HepG2 (cell line): ENCODE data around the gene DCTN1. TPM values are rescaled to one million over a fixed set of nuclear protein-coding genes. Genes with fewer than 3 reads are reported as not detected.

ENCODE experiments used
- KDM1A ChIP-seq: IDR thresholded peaks from 2 replicates; pipeline ENCODE4 v1.6.1; 2016; ENCODE audit warnings: missing compliant biosample characterization
- MLXIP ChIP-seq: sonication (generic); formaldehyde crosslinking; IDR thresholded peaks from 2 replicates; pipeline ENCODE4 v1.9.0; 2021; ENCODE audit warnings: missing genetic modification reagents, borderline replicate concordance
- MXD4 ChIP-seq: IDR thresholded peaks from 2 replicates; pipeline ENCODE4 v1.6.1; 2016; ENCODE audit warnings: mild to moderate bottlenecking, missing biosample characterization, missing genetic modification reagents
- MYC ChIP-seq: sonication (generic); formaldehyde crosslinking; IDR thresholded peaks from 2 replicates; pipeline ENCODE4 v1.9.0; 2021; ENCODE audit warnings: missing genetic modification reagents, borderline replicate concordance
- PTBP1 ChIP-seq: fragments of 200-400 bp; formaldehyde crosslinking; IDR thresholded peaks from 2 replicates; pipeline ENCODE4 v1.6.1; 2018; ENCODE audit warnings: low read length, low read depth; ENCODE audit not compliant: poor library complexity, severe bottlenecking
- SAP130 ChIP-seq: IDR thresholded peaks from 2 replicates; pipeline ENCODE4 v1.6.1; 2016; ENCODE audit warnings: low read depth
- SIX4 ChIP-seq: sonication (generic); formaldehyde crosslinking; IDR thresholded peaks from 2 replicates; pipeline ENCODE4 v1.4.0; 2020; ENCODE audit warnings: missing genetic modification reagents
- SMC3 ChIP-seq: IDR thresholded peaks from 2 replicates; pipeline ENCODE4 v1.6.1; 2011; ENCODE audit warnings: low read length, improper control_type of control experiment
- TFAP4 ChIP-seq: sonication (generic); IDR thresholded peaks from 2 replicates; pipeline ENCODE4 v1.6.1; 2016; ENCODE audit warnings: low read depth, borderline replicate concordance
- ZBTB14 ChIP-seq: sonication (generic); formaldehyde crosslinking; IDR thresholded peaks from 2 replicates; pipeline ENCODE4 v1.4.0; 2020; ENCODE audit warnings: missing genetic modification reagents
- ZNF234 ChIP-seq: sonication (generic); formaldehyde crosslinking; conservative IDR thresholded peaks from 2 replicates; pipeline ENCODE4 v1.5.1; 2020; ENCODE audit warnings: mild to moderate bottlenecking, missing genetic modification reagents
- ZNF670 ChIP-seq: sonication (generic); formaldehyde crosslinking; IDR thresholded peaks from 2 replicates; pipeline ENCODE4 v1.8.0; 2022; ENCODE audit warnings: mild to moderate bottlenecking, missing genetic modification reagents, borderline replicate concordance
- ZNF687 ChIP-seq: sonication (generic); formaldehyde crosslinking; IDR thresholded peaks from 2 replicates; pipeline ENCODE4 v1.5.1; 2020; ENCODE audit warnings: mild to moderate bottlenecking, missing genetic modification reagents, moderate library complexity
- polyA plus RNA-seq, 8 experiments: library from polyadenylated mRNA; depleted of rRNA in 3 of 8; stranded (reverse) in 7 of 8; unstranded in 1 of 8; fragments of >200 nt; fragmentation: Illumina TruSeq in 4 of 8; extraction: Trizol in 4 of 8; gene quantifications; 2 replicates each; pipeline versions ENCODE4 v1.2.1 to v1.2.3, GENCODE V29; 2011 to 2016; ENCODE audit warnings: low read depth in 4 of 8, missing spikeins in 1 of 8, mixed read lengths in 1 of 8; ENCODE audit not compliant: insufficient read depth in 1 of 8
- total RNA-seq, 5 experiments: library from RNA; depleted of rRNA; stranded (reverse); fragments of >200 nt; fragmentation: Illumina TruSeq; extraction: Trizol; gene quantifications; 2 replicates each; pipeline ENCODE4 v1.2.3, GENCODE V29; 2016; ENCODE audit warnings: low read depth in 1 of 5
- TF ChIP-seq, protein P1 (sequence below): sonication (generic); formaldehyde crosslinking; IDR thresholded peaks from 2 replicates; pipeline ENCODE4 v1.5.0; 2020; ENCODE audit warnings: missing genetic modification reagents
- TF ChIP-seq, protein P2 (sequence below): sonication (generic); formaldehyde crosslinking; IDR thresholded peaks from 2 replicates; pipeline ENCODE4 v1.8.1; 2023; ENCODE audit warnings: mild to moderate bottlenecking, missing genetic modification reagents

DCTN1 gene
- total and polyA plus RNA-seq, 2 of the 13 experiments (the other 11 are each of a cell fraction or from before 2014, with no cell fraction given): 73.2 to 122 TPM

GRCh38 chr2:74379851-74380789, at the start of gene DCTN1 (continued):
- TF ChIP-seq MLXIP (CRISPR knock-in tag) (no peak), SAP130 (CRISPR knock-in tag) (no peak), SIX4 (no peak), KDM1A (no peak), TFAP4 (peak; percentile 83; the same call in 1 of the 2 replicates), PTBP1 (no peak), MXD4 (CRISPR knock-in tag) (no peak), ZNF670 (no peak), ZNF687 (CRISPR knock-in tag) (peak; percentile 35), SMC3 (no peak), ZNF234 (no peak), ZBTB14 (CRISPR knock-in tag) (no peak), MYC (CRISPR knock-in tag) (peak; percentile 52; the same call in 1 of the 2 replicates)
- TF ChIP-seq, protein P1, sequence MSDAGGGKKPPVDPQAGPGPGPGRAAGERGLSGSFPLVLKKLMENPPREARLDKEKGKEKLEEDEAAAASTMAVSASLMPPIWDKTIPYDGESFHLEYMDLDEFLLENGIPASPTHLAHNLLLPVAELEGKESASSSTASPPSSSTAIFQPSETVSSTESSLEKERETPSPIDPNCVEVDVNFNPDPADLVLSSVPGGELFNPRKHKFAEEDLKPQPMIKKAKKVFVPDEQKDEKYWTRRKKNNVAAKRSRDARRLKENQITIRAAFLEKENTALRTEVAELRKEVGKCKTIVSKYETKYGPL (CRISPR knock-in tag): no peak
- TF ChIP-seq, protein P2, sequence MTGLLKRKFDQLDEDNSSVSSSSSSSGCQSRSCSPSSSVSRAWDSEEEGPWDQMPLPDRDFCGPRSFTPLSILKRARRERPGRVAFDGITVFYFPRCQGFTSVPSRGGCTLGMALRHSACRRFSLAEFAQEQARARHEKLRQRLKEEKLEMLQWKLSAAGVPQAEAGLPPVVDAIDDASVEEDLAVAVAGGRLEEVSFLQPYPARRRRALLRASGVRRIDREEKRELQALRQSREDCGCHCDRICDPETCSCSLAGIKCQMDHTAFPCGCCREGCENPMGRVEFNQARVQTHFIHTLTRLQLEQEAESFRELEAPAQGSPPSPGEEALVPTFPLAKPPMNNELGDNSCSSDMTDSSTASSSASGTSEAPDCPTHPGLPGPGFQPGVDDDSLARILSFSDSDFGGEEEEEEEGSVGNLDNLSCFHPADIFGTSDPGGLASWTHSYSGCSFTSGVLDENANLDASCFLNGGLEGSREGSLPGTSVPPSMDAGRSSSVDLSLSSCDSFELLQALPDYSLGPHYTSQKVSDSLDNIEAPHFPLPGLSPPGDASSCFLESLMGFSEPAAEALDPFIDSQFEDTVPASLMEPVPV (CRISPR knock-in tag): no peak
